ENCODE measurements around the gene CELA1. TPM values are rescaled to one million over a fixed set of nuclear protein-coding genes. Genes with fewer than 3 reads are reported as not detected.
A peak's percentile ranks its signal among the peaks of the same experiment; 100 is the strongest.

The CELA1 gene
- total RNA-seq, 1 experiment from 2014 or later: not detected

GRCh38 chr12:51348116-51348515 is 1.6 kb upstream of the CELA1 start:
- DNase-seq: no peak
- H3K27ac Mint-ChIP-seq (ENCODE audit: unreplicated experiment): no peak overlapping the region
- H3K4me1 Mint-ChIP-seq (ENCODE audit: low read depth, unreplicated experiment): peaks cover 20% of the 10 kb centered on the region
- CTCF ChIA-PET: no interaction called here
- H3K4me3 Mint-ChIP-seq (ENCODE audit: low read depth, unreplicated experiment): no peak overlapping the region
- H3K9me3 Mint-ChIP-seq (ENCODE audit: low read depth, unreplicated experiment): no peaks in the 10 kb centered on the region
- H3K27me3 Mint-ChIP-seq (ENCODE audit: unreplicated experiment): no peaks in the 10 kb centered on the region
- intact Hi-C loops (cut with micrococcal nuclease; ENCODE audit: unreplicated experiment): no loop called here
- no peak for TF ChIP-seq CTCF (IDR thresholded peaks at IDR 0.05; ENCODE audit: unreplicated experiment)
- no peaks in the 10 kb centered on the region for H3K36me3 Mint-ChIP-seq (ENCODE audit: insufficient read depth, unreplicated experiment)
- no TSS peak for BruUV-seq (replicated peaks)

GRCh38 chr12:51345681-51346080 is 798 bp downstream of the CELA1 start:
- Mint-ChIP-seq H3K4me3 (ENCODE audit: low read depth, unreplicated experiment) (no peak overlapping the region), H3K9me3 (ENCODE audit: low read depth, unreplicated experiment) (no peaks in the 10 kb centered on the region), H3K27me3 (ENCODE audit: unreplicated experiment) (no peaks in the 10 kb centered on the region), H3K36me3 (ENCODE audit: insufficient read depth, unreplicated experiment) (no peaks in the 10 kb centered on the region), H3K4me1 (ENCODE audit: low read depth, unreplicated experiment) (peaks cover 12% of the 10 kb centered on the region), H3K27ac (ENCODE audit: unreplicated experiment) (no peak overlapping the region)
- TF ChIP-seq CTCF (IDR thresholded peaks at IDR 0.05; ENCODE audit: unreplicated experiment): no peak
- intact Hi-C loops (cut with micrococcal nuclease; ENCODE audit: unreplicated experiment): no loop called here
- DNase-seq: peak; percentile 37
- CTCF ChIA-PET: no interaction called here
- BruUV-seq (replicated peaks): no TSS peak

GRCh38 chr12:51343201-51343600 is 3.3 kb downstream of the CELA1 start:
- H3K9me3 Mint-ChIP-seq (ENCODE audit: low read depth, unreplicated experiment): no peaks in the 10 kb centered on the region
- H3K4me1 Mint-ChIP-seq (ENCODE audit: low read depth, unreplicated experiment): peaks cover 12% of the 10 kb centered on the region
- no peak overlapping the region for H3K4me3 Mint-ChIP-seq (ENCODE audit: low read depth, unreplicated experiment)
- no peaks in the 10 kb centered on the region for H3K36me3 Mint-ChIP-seq (ENCODE audit: insufficient read depth, unreplicated experiment)
- H3K27me3 Mint-ChIP-seq (ENCODE audit: unreplicated experiment): no peaks in the 10 kb centered on the region
- no peak for DNase-seq
- no peak overlapping the region for H3K27ac Mint-ChIP-seq (ENCODE audit: unreplicated experiment)
- CTCF ChIA-PET: interaction anchor here (1.0 kb wide), 1 partner anchor 76 kb away, joined by 5 read pairs; no protein-coding TSS in a partner anchor
- intact Hi-C loops (cut with micrococcal nuclease; ENCODE audit: unreplicated experiment): no loop called here
- no TSS peak for BruUV-seq (replicated peaks)
- no peak for TF ChIP-seq CTCF (IDR thresholded peaks at IDR 0.05; ENCODE audit: unreplicated experiment)

- H3K4me3 Mint-ChIP-seq (ENCODE audit: low read depth, unreplicated experiment): no peak overlapping the region
- BruUV-seq (replicated peaks): no TSS peak
These were observed 4.1 kb downstream of the CELA1 start for GRCh38 chr12:51342416-51342815.

More at GRCh38 chr12:51342416-51342815, 4.1 kb downstream of the CELA1 start:
- H3K27ac Mint-ChIP-seq (ENCODE audit: unreplicated experiment): no peak overlapping the region
- peaks cover 12% of the 10 kb centered on the region for H3K4me1 Mint-ChIP-seq (ENCODE audit: low read depth, unreplicated experiment)
- intact Hi-C loops (cut with micrococcal nuclease; ENCODE audit: unreplicated experiment): no loop called here
- DNase-seq: no peak
- H3K9me3 Mint-ChIP-seq (ENCODE audit: low read depth, unreplicated experiment): no peaks in the 10 kb centered on the region
- TF ChIP-seq CTCF (IDR thresholded peaks at IDR 0.05; ENCODE audit: unreplicated experiment): no peak
- H3K27me3 Mint-ChIP-seq (ENCODE audit: unreplicated experiment): no peaks in the 10 kb centered on the region
- no peaks in the 10 kb centered on the region for H3K36me3 Mint-ChIP-seq (ENCODE audit: insufficient read depth, unreplicated experiment)
- CTCF ChIA-PET: interaction anchor here (1.2 to 2.5 kb wide), 2 partner anchors 10 to 72 kb away, joined by 5 to 27 read pairs; partner anchors contain the start of gene SMAGP
